ENCODE results near the gene HNF1B. TPM values are rescaled to one million over a fixed set of nuclear protein-coding genes. Genes with fewer than 3 reads are reported as not detected.

HNF1B gene
- total RNA-seq, 6 experiments from 2014 or later: 5.2 to 7.0 (median 5.7) TPM

DNA sequence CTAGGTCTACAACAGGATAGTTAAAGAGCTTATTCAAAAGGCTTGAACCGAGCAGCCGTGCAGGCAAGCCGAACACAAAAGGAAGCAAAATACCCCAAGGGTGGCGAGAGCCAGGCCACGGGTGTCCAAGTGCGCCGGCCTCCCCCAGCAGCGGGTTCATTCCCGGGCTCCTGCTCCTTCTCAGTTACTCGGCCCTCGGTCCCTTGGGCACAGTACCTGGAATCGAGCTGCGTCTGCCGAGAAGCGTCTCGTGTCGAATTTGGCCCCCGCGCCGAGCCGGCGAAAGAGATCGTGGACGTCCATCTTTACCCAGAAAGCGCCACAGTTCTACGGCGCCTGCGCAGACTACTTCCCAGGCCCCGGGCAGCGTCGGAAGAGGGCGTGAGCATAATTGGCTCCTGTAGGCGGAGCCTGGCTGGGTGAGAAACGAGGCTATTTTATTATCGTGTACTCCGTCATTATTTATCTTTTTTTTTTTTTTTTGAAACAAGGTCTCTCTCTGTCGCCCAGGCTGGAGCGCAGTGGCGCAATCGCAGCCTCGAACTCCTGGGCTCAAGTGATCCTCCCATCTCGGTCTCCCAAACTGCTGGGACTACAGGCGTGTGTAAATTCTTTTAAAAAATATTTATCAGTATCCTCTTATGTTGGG is 101.6 kb downstream of the HNF1B start, which contains the start of gene DDX52:
DDX52 (minus strand) TSS at position 329 of the 649 bp plus-strand sequence; CDS start at position 303, 26 bp downstream.
- intact Hi-C loops (cut with DNase I): no loop called here
- DNase-seq (peak; percentile 94), ATAC-seq (peak; percentile 98 to 99 (median 98))
- peak within 1 kb of the TSS; percentile 63 to 81 (median 75) for H3K27ac ChIP-seq
- under 1% methylated on average over 25 of the region's 43 CpGs for WGBS (ENCODE audit: insufficient coverage, low coverage, low lambda C conversion rate, missing lambda C conversion rate)
- peak; percentile 67 for TF ChIP-seq POLR2A (IDR thresholded peaks at IDR 0.05)
- TF ChIP-seq, protein P1, sequence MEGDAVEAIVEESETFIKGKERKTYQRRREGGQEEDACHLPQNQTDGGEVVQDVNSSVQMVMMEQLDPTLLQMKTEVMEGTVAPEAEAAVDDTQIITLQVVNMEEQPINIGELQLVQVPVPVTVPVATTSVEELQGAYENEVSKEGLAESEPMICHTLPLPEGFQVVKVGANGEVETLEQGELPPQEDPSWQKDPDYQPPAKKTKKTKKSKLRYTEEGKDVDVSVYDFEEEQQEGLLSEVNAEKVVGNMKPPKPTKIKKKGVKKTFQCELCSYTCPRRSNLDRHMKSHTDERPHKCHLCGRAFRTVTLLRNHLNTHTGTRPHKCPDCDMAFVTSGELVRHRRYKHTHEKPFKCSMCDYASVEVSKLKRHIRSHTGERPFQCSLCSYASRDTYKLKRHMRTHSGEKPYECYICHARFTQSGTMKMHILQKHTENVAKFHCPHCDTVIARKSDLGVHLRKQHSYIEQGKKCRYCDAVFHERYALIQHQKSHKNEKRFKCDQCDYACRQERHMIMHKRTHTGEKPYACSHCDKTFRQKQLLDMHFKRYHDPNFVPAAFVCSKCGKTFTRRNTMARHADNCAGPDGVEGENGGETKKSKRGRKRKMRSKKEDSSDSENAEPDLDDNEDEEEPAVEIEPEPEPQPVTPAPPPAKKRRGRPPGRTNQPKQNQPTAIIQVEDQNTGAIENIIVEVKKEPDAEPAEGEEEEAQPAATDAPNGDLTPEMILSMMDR (IDR thresholded peaks at IDR 0.05): peak in 3 of 4 donors; percentile 10 to 27 (median 21)
- no peaks in the 10 kb centered on the region for H3K27me3 ChIP-seq
- peaks cover 0 to 15% (median 7%) of the 10 kb centered on the region in 4 donors for H3K4me1 ChIP-seq
- H3K36me3 ChIP-seq: peaks cover 0 to 19% (median 0%) of the 10 kb centered on the region in 4 donors
- H3K9me3 ChIP-seq: no peaks in the 10 kb centered on the region
- H3K4me3 ChIP-seq: peak within 1 kb of the TSS; percentile 73 to 82 (median 78)

GRCh38 chr17:37642681-37643080 is 102.2 kb downstream of the HNF1B start:
- Histone ChIP-seq H3K36me3 (peaks cover 0 to 20% (median 0%) of the 10 kb centered on the region in 4 donors), H3K9me3 (no peaks in the 10 kb centered on the region), H3K4me3 (peak overlapping the region; percentile 73 to 82 (median 78)), H3K4me1 (peaks cover 0 to 15% (median 7%) of the 10 kb centered on the region in 4 donors), H3K27ac (peak overlapping the region; percentile 63 to 81 (median 75)), H3K27me3 (no peaks in the 10 kb centered on the region)
- no peak for DNase-seq
- no peak for TF ChIP-seq POLR2A (IDR thresholded peaks at IDR 0.05)
- TF ChIP-seq, protein P1 (IDR thresholded peaks at IDR 0.05): no peak
- ATAC-seq: peak; percentile 6 to 15 (median 6)
- WGBS (ENCODE audit: insufficient coverage, low coverage, low lambda C conversion rate, missing lambda C conversion rate): 0% methylated on average over 7 of the region's 7 CpGs
- intact Hi-C loops (cut with DNase I): no loop called here

DNA sequence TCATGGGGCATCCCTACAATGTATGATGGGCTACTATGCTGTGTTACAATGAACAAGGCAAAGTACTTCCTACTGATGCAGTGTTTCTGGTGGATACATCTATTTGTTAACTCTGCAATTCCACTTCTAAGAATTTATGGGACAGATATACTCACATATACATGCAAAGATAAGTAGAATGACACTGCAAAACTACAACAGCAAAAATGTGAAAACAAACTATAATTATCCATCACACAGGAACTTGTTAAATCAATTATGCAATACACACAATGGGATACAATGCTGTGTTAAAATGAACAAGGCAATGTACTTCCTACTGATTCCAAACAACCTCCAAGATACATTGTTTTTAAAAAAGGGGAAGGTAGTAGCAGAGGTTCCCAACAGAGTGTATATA is 104.8 kb downstream of the HNF1B start:
- peaks cover 0 to 40% (median 0%) of the 10 kb centered on the region in 4 donors for H3K36me3 ChIP-seq
- no peaks in the 10 kb centered on the region for H3K9me3 ChIP-seq
- DNase-seq (no peak), ATAC-seq (no peak)
- H3K4me3 ChIP-seq: no peak overlapping the region
- intact Hi-C loops (cut with DNase I): no loop called here
- H3K27me3 ChIP-seq: no peaks in the 10 kb centered on the region
- TF ChIP-seq POLR2A (IDR thresholded peaks at IDR 0.05): no peak
- TF ChIP-seq, protein P1 (IDR thresholded peaks at IDR 0.05): no peak
- H3K27ac ChIP-seq: no peak overlapping the region
- H3K4me1 ChIP-seq: peaks cover 0 to 15% (median 7%) of the 10 kb centered on the region in 4 donors

- H3K27me3 ChIP-seq: no peaks in the 10 kb centered on the region
- H3K27ac ChIP-seq: no peak overlapping the region
- DNase-seq (no peak), ATAC-seq (no peak)
- no peak overlapping the region for H3K4me3 ChIP-seq
- H3K36me3 ChIP-seq: peaks cover 0 to 40% (median 0%) of the 10 kb centered on the region in 4 donors
- peaks cover 0 to 12% (median 5%) of the 10 kb centered on the region in 4 donors for H3K4me1 ChIP-seq
- TF ChIP-seq POLR2A (IDR thresholded peaks at IDR 0.05): no peak
- intact Hi-C loops (cut with DNase I): no loop called here
- H3K9me3 ChIP-seq: no peaks in the 10 kb centered on the region
These were observed 106.9 kb downstream of the HNF1B start for GRCh38 chr17:37637956-37638355.

Other genes starting within 250 kb of the HNF1B start
- 10 to 100 TPM in 5 of 6 experiments, 1 to 10 TPM in 1; 9.0 to 16.2 (median 15.0) TPM for gene SYNRG, start 135.6 kb downstream of the HNF1B start, total RNA-seq
- gene DDX52, start 101.6 kb downstream of the HNF1B start, total RNA-seq: 10 to 100 TPM; 11.8 to 14.4 (median 13.1) TPM
- not detected for gene TBC1D3K, start 179.4 kb upstream of the HNF1B start, total RNA-seq
- 10 to 100 TPM in 1 of 6 experiments, 1 to 10 TPM in 5; 4.9 to 14.2 (median 8.8) TPM for gene TBC1D3L, start 244.0 kb upstream of the HNF1B start, total RNA-seq

Data from right lobe of liver (tissue), 6 donors.